Measurements from ENCODE around the gene GMPR. TPM values are rescaled to one million over a fixed set of nuclear protein-coding genes. Genes with fewer than 3 reads are reported as not detected.
A peak's percentile ranks its signal among the peaks of the same experiment; 100 is the strongest.

GMPR gene
- total and polyA plus RNA-seq, 10 of the 15 experiments (the other 5 are each of a cell fraction or from before 2014, with no cell fraction given) = 0.15 to 1.8 (median 0.49) TPM; not detected in 1

- no peak for TF ChIP-seq BCL3 (IDR thresholded peaks at IDR 0.05; ENCODE audit: borderline replicate concordance, insufficient read depth, low read depth, low read length, poor library complexity, severe bottlenecking)
- no peak for TF ChIP-seq NFYB (IDR thresholded peaks at IDR 0.05; ENCODE audit: insufficient read depth, low read depth, low read length)
- no peak for TF ChIP-seq SP1 (IDR thresholded peaks at IDR 0.05; ENCODE audit: low read depth, low read length)
- TF ChIP-seq PRDM15 (CRISPR knock-in tag; IDR thresholded peaks at IDR 0.05) = no peak
- TF ChIP-seq TAF1 (IDR thresholded peaks at IDR 0.05; ENCODE audit: borderline replicate concordance, low read depth, low read length) = no peak
- TF ChIP-seq ZNF217 (IDR thresholded peaks at IDR 0.05) = 0 out of 2 replicates have a peak, but pooled peaks have one; percentile 27
- no peak for TF ChIP-seq ETV6 (conservative IDR thresholded peaks at IDR 0.05 in 1 of 2, IDR thresholded peaks at IDR 0.05 in 1 of 2; ENCODE audit: borderline replicate concordance in 1 of 2, low read depth in 1 of 2)
- TF ChIP-seq POLR2A (IDR thresholded peaks at IDR 0.05; ENCODE audit: low read depth, low read length) = no peak
- TF ChIP-seq SMARCA5 (IDR thresholded peaks at IDR 0.05) = peak; percentile 47; the same call in 1 of the 2 replicates
- no peak for TF ChIP-seq NBN (IDR thresholded peaks at IDR 0.05)
- TF ChIP-seq ZNF384 (IDR thresholded peaks at IDR 0.05; ENCODE audit: borderline replicate concordance, low read depth, low read length) = no peak
- TF ChIP-seq MTA2 (IDR thresholded peaks at IDR 0.05; ENCODE audit: low read depth) = no peak
- TF ChIP-seq PKNOX1 (IDR thresholded peaks at IDR 0.05) = no peak
- peak; percentile 61 to 70 for TF ChIP-seq IKZF2 (IDR thresholded peaks at IDR 0.05)
- TF ChIP-seq CHD1 (IDR thresholded peaks at IDR 0.05; ENCODE audit: low read depth, low read length) = no peak
- peak; percentile 86 to 95 (median 93) for TF ChIP-seq CTCF (IDR thresholded peaks at IDR 0.05 in 2 of 3, conservative IDR thresholded peaks at IDR 0.05 in 1 of 3; ENCODE audit: control insufficient read depth in 2 of 3, extremely low read depth in 1 of 3, insufficient read depth in 1 of 3, low read depth in 3 of 3, low read length in 3 of 3)
- no peak for TF ChIP-seq SUPT20H (IDR thresholded peaks at IDR 0.05; ENCODE audit: borderline replicate concordance, control insufficient read depth, low read depth, low read length)
- peak; percentile 51 for TF ChIP-seq RELB (IDR thresholded peaks at IDR 0.05; ENCODE audit: low read depth)
- TF ChIP-seq RAD21 (IDR thresholded peaks at IDR 0.05; ENCODE audit: insufficient read depth, low read depth, low read length) = peak; percentile 96
- TF ChIP-seq YY1 (IDR thresholded peaks at IDR 0.05; ENCODE audit: low read depth, low read length) = peak; percentile 50; the same call in 1 of the 2 replicates
- TF ChIP-seq RUNX3 (IDR thresholded peaks at IDR 0.05; ENCODE audit: low read length) = peak; percentile 63; the same call in 1 of the 2 replicates
Measured at GRCh38 chr6:16206595-16207037, 31.8 kb upstream of the GMPR start (continued).
